Astrocyte of the hippocampus (primary cell): Measurements from ENCODE around the gene TIMMDC1.

Source experiments
- DNase-seq: peaks from one replicate; pipeline ENCODE4 v3.0.0; 2011; ENCODE audit warnings: low read depth, low spot score

The TIMMDC1 gene

GRCh38 chr3:119498186-119499011, at the start of gene TIMMDC1:
TIMMDC1 (plus strand) TSS chr3:119498547; CDS start chr3:119498734, 187 bp downstream.
- DNase-seq: peak; percentile 98

- no peak for DNase-seq
Observed at GRCh38 chr3:119453822-119454221, 44.5 kb upstream of the TIMMDC1 start.

GRCh38 chr3:119456469-119456868, 41.9 kb upstream of the TIMMDC1 start:
- DNase-seq: no peak

- no peak for DNase-seq
Observed at GRCh38 chr3:119457246-119457645, 41.1 kb upstream of the TIMMDC1 start.

GRCh38 chr3:119463171-119464169, 34.9 kb upstream of the TIMMDC1 start, which contains the start of gene TMEM39A:
TMEM39A (minus strand) TSS chr3:119463615; CDS start chr3:119462074, 1,541 bp downstream.
- peak; percentile 100 for DNase-seq

- no peak for DNase-seq
Observed at GRCh38 chr3:119468041-119468440, 30.3 kb upstream of the TIMMDC1 start.

GRCh38 chr3:119469418-119470189, 28.7 kb upstream of the TIMMDC1 start:
- no peak for DNase-seq

- DNase-seq: no peak
Observed at GRCh38 chr3:119470866-119471265, 27.5 kb upstream of the TIMMDC1 start.

- DNase-seq: no peak
Observed at GRCh38 chr3:119481079-119481478, 17.3 kb upstream of the TIMMDC1 start.

GRCh38 chr3:119483101-119483500, 15.2 kb upstream of the TIMMDC1 start:
- DNase-seq: no peak

- no peak for DNase-seq
Observed at GRCh38 chr3:119485563-119485962, 12.8 kb upstream of the TIMMDC1 start.

- DNase-seq: no peak
Observed at GRCh38 chr3:119490153-119490552, 8.2 kb upstream of the TIMMDC1 start.

GRCh38 chr3:119492128-119492527, 6.2 kb upstream of the TIMMDC1 start:
- DNase-seq: no peak

- no peak for DNase-seq
Observed at GRCh38 chr3:119492810-119493209, 5.5 kb upstream of the TIMMDC1 start.

- no peak for DNase-seq
Observed at GRCh38 chr3:119494597-119494996, 3.8 kb upstream of the TIMMDC1 start.

GRCh38 chr3:119497820-119498185, 544 bp upstream of the TIMMDC1 start:
- peak; percentile 48 for DNase-seq

- DNase-seq: no peak
Observed at GRCh38 chr3:119500265-119500664, 1.9 kb downstream of the TIMMDC1 start.

GRCh38 chr3:119500901-119501300, 2.6 kb downstream of the TIMMDC1 start:
- DNase-seq: peak; percentile 18

- no peak for DNase-seq
Observed at GRCh38 chr3:119506631-119507030, 8.3 kb downstream of the TIMMDC1 start.

- DNase-seq: no peak
Observed at GRCh38 chr3:119507404-119507803, 9.1 kb downstream of the TIMMDC1 start.

GRCh38 chr3:119508172-119508845, 10.0 kb downstream of the TIMMDC1 start:
- no peak for DNase-seq
